Spinal cord (tissue), 10 donors: ENCODE measurements around the gene THOP1. TPM values are rescaled to one million over a fixed set of nuclear protein-coding genes. Genes with fewer than 3 reads are reported as not detected.

Experiments used
- DNase-seq, 6 donors: peaks; one replicate each; pipeline versions ENCODE4 v3.0.0 to v3.0.0-alpha.2; 2013 to 2015; ENCODE audit warnings: low spot score in 6 of 6, low read depth in 4 of 6
- H3K27ac ChIP-seq: one replicate; pipeline ENCODE4 v1.5.1; 2013; ENCODE audit warnings: low read depth, low read length, control low read depth
- H3K27me3 ChIP-seq: one replicate; pipeline ENCODE4 v1.6.1; 2013; ENCODE audit warnings: low read length; ENCODE audit not compliant: control insufficient read depth, insufficient read depth
- H3K36me3 ChIP-seq: one replicate; pipeline ENCODE4 v1.6.1; 2013; ENCODE audit warnings: low read length; ENCODE audit not compliant: control insufficient read depth, insufficient read depth
- H3K4me1 ChIP-seq: one replicate; pipeline ENCODE4 v1.6.1; 2013; ENCODE audit warnings: low read length; ENCODE audit not compliant: control insufficient read depth, insufficient read depth
- H3K4me3 ChIP-seq: one replicate; pipeline ENCODE4 v1.5.1; 2013; ENCODE audit warnings: low read depth, low read length, control low read depth
- H3K9me3 ChIP-seq: one replicate; pipeline ENCODE4 v1.6.1; 2013; ENCODE audit warnings: low read length; ENCODE audit not compliant: control insufficient read depth, insufficient read depth
- WGBS: methylation state at CpG from one replicate; pipeline ENCODE4 v1.1.5; 2013; ENCODE audit warnings: missing lambda C conversion rate; ENCODE audit not compliant: insufficient coverage; 5-methylcytosine and 5-hydroxymethylcytosine counted together
- polyA plus RNA-seq, 2 donors: library from polyadenylated mRNA; unstranded; fragments of 120-200 nt; gene quantifications; one replicate each; pipeline ENCODE4 v1.2.1, GENCODE V29; 2013; ENCODE audit not compliant: insufficient read length in 2 of 2
- total RNA-seq, 2 donors: library from RNA; depleted of rRNA in 1 of 2; stranded (reverse); fragments of 120-200 nt in 1 of 2; fragments of >200 nt in 1 of 2; gene quantifications; one replicate each; pipeline versions ENCODE4 v1.2.3 to v1.2.4, GENCODE V29; 2013 to 2014
- donor health status: healthy.

Gene THOP1
- total and polyA plus RNA-seq, 4 donors, result 42.2 to 89.0 (median 63.1) TPM

- H3K27ac ChIP-seq, result no peak overlapping the region
- H3K27me3 ChIP-seq, result no peaks in the 10 kb centered on the region
- H3K36me3 ChIP-seq, result peaks cover 100% of the 10 kb centered on the region
- H3K9me3 ChIP-seq, result no peaks in the 10 kb centered on the region
- no peak for DNase-seq
- WGBS, result 95% methylated on average over 41 of the region's 41 CpGs
- H3K4me1 ChIP-seq, result no peaks in the 10 kb centered on the region
- no peak overlapping the region for H3K4me3 ChIP-seq
Observed at GRCh38 chr19:2799273-2800020, 14.1 kb downstream of the THOP1 start.

GRCh38 chr19:2800506-2800905, 15.2 kb downstream of the THOP1 start:
- no peak for DNase-seq
- no peak overlapping the region for H3K27ac ChIP-seq
- no peaks in the 10 kb centered on the region for H3K4me1 ChIP-seq
- 94% methylated on average over 22 of the region's 22 CpGs for WGBS
- H3K36me3 ChIP-seq, result peaks cover 100% of the 10 kb centered on the region
- H3K27me3 ChIP-seq, result no peaks in the 10 kb centered on the region
- no peaks in the 10 kb centered on the region for H3K9me3 ChIP-seq
- no peak overlapping the region for H3K4me3 ChIP-seq

GRCh38 chr19:2802826-2803225, 17.5 kb downstream of the THOP1 start:
- WGBS, result 93% methylated on average over 17 of the region's 17 CpGs
- no peaks in the 10 kb centered on the region for H3K4me1 ChIP-seq
- H3K36me3 ChIP-seq, result peaks cover 100% of the 10 kb centered on the region
- DNase-seq, result no peak
- H3K27me3 ChIP-seq, result no peaks in the 10 kb centered on the region
- no peak overlapping the region for H3K4me3 ChIP-seq
- H3K27ac ChIP-seq, result no peak overlapping the region
- no peaks in the 10 kb centered on the region for H3K9me3 ChIP-seq

- Histone ChIP-seq H3K27me3 (no peaks in the 10 kb centered on the region), H3K36me3 (peaks cover 100% of the 10 kb centered on the region), H3K4me3 (no peak overlapping the region), H3K4me1 (no peaks in the 10 kb centered on the region), H3K27ac (no peak overlapping the region), H3K9me3 (no peaks in the 10 kb centered on the region)
- DNase-seq, result no peak
- 92% methylated on average over 29 of the region's 29 CpGs for WGBS
Observed at GRCh38 chr19:2803486-2804155, 18.3 kb downstream of the THOP1 start.

- no peaks in the 10 kb centered on the region for H3K9me3 ChIP-seq
- H3K36me3 ChIP-seq, result peaks cover 100% of the 10 kb centered on the region
- H3K4me1 ChIP-seq, result no peaks in the 10 kb centered on the region
- no peak for DNase-seq
- no peak overlapping the region for H3K27ac ChIP-seq
- no peaks in the 10 kb centered on the region for H3K27me3 ChIP-seq
- 96% methylated on average over 17 of the region's 27 CpGs for WGBS
- no peak overlapping the region for H3K4me3 ChIP-seq
Observed at GRCh38 chr19:2804156-2805004, 19.1 kb downstream of the THOP1 start.

GRCh38 chr19:2805261-2805900, 20.1 kb downstream of the THOP1 start:
- Histone ChIP-seq H3K4me3 (no peak overlapping the region), H3K27me3 (no peaks in the 10 kb centered on the region), H3K36me3 (peaks cover 100% of the 10 kb centered on the region), H3K27ac (no peak overlapping the region), H3K9me3 (no peaks in the 10 kb centered on the region), H3K4me1 (no peaks in the 10 kb centered on the region)
- WGBS, result 95% methylated on average over 19 of the region's 28 CpGs
- no peak for DNase-seq

- Histone ChIP-seq H3K27me3 (no peaks in the 10 kb centered on the region), H3K4me1 (no peaks in the 10 kb centered on the region), H3K36me3 (peaks cover 100% of the 10 kb centered on the region), H3K4me3 (no peak overlapping the region), H3K27ac (no peak overlapping the region), H3K9me3 (no peaks in the 10 kb centered on the region)
- DNase-seq, result no peak
- 86% methylated on average over 17 of the region's 23 CpGs for WGBS
Observed at GRCh38 chr19:2805991-2806649, 20.8 kb downstream of the THOP1 start.

- Histone ChIP-seq H3K4me1 (no peaks in the 10 kb centered on the region), H3K9me3 (no peaks in the 10 kb centered on the region), H3K36me3 (peaks cover 100% of the 10 kb centered on the region), H3K27me3 (no peaks in the 10 kb centered on the region), H3K27ac (no peak overlapping the region), H3K4me3 (no peak overlapping the region)
- 97% methylated on average over 30 of the region's 34 CpGs for WGBS
- DNase-seq, result no peak
Observed at GRCh38 chr19:2806736-2807378, 21.6 kb downstream of the THOP1 start.
